ENCODE results near the gene NDUFA11. TPM values are rescaled to one million over a fixed set of nuclear protein-coding genes. Genes with fewer than 3 reads are reported as not detected.
A peak's percentile ranks its signal among the peaks of the same experiment; 100 is the strongest.

The NDUFA11 gene
- total and polyA plus RNA-seq, 2 of the 4 experiments (the other 2 are of a cell fraction): 375 to 1,276 TPM

GRCh38 chr19:5933391-5934068, 29.9 kb upstream of the NDUFA11 start (continued):
- TF ChIP-seq CEBPB (IDR thresholded peaks at IDR 0.05; ENCODE audit: low read depth, low read length): no peak

DNA sequence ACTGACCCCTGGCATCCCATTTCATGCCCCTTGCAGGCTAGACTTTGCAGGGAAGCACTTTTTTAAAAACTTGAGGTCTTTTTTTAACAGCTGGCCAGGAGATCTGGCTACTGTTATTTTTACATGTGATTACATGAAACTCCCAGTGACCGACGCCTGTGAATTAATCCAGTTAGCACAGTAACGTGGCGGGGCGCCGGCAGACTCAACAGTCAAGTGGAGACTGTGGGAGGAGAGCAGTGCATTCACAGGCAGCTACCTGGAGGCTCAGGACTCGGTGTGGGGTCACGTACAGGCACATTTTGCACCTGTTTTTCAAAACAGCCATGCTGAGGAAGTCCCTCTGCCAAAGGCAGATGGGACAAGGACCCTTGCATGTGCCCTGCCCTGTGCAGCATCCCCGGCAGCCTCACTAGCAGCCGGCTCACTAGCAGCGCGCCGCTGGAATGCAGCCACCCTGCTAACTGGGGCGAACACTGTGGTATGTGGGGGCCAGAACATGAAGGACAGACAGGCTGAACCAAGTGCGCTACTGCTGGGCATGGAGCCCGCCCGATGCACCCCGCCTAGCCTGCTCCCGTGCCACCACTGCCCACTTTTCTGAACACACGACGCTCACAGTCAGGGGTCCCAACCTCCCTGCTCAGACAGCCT, 29.1 kb upstream of the NDUFA11 start:
- Histone ChIP-seq H2BK15ac (ENCODE audit: low read depth, low read length) (no peak overlapping the region), H3K4ac (ENCODE audit: low read depth, low read length) (peak overlapping the region; percentile 47; the same call in 1 of the 2 replicates), H3K27me3 (ENCODE audit: control insufficient read depth, insufficient read depth, low read length) (no peaks in the 10 kb centered on the region), H3K79me1 (ENCODE audit: low read depth in 1 of 2, low read length in 2 of 2) (peaks cover 27 to 71% of the 10 kb centered on the region in 2 experiments; a peak in 3 of 4 replicates), H3K18ac (ENCODE audit: low read depth, low read length) (no peak overlapping the region; the same call in 1 of the 2 replicates), H3K4me2 (ENCODE audit: low read depth, low read length) (no peak overlapping the region), H4K5ac (ENCODE audit: low read depth, low read length) (no peak overlapping the region; the same call in 1 of the 2 replicates), H3K9me1 (ENCODE audit: insufficient read depth, low read length) (peaks cover 32% of the 10 kb centered on the region), H2AK9ac (replicated peaks; ENCODE audit: low read depth, low read length, poor library complexity) (no peak overlapping the region), H2BK20ac (ENCODE audit: low read depth, low read length) (no peak overlapping the region), H3K9ac (ENCODE audit: low read depth, low read length) (no peak overlapping the region), H2AK5ac (ENCODE audit: low read depth, low read length) (peak overlapping the region; percentile 68; the same call in 1 of the 2 replicates), H3K56ac (ENCODE audit: extremely low read depth, insufficient read depth, low read length) (no peak overlapping the region), H2AFZ (replicated peaks; ENCODE audit: low read length, poor library complexity) (no peak overlapping the region), H4K20me1 (ENCODE audit: insufficient read depth, low read length) (peaks cover 34% of the 10 kb centered on the region), H2BK120ac (ENCODE audit: low read depth, low read length) (no peak overlapping the region), H3K36me3 (ENCODE audit: control insufficient read depth, insufficient read depth, low read length) (peaks cover 57% of the 10 kb centered on the region), H3K9me3 (ENCODE audit: control insufficient read depth, insufficient read depth, low read length) (no peaks in the 10 kb centered on the region), H3K4me3 (ENCODE audit: insufficient read depth, low read depth, low read length) (no peak overlapping the region), H3K27ac (ENCODE audit: insufficient read depth, low read length) (peak overlapping the region; percentile 69; the same call in 1 of the 2 replicates), H3K14ac (replicated peaks; ENCODE audit: low read depth, low read length) (no peak overlapping the region), H4K8ac (ENCODE audit: low read depth in 2 of 2, low read length in 2 of 2) (peak overlapping the region in 1 of 2 experiments; percentile 1; a peak in 1 of 4 replicates), H4K91ac (ENCODE audit: insufficient read depth, low read depth, low read length) (no peak overlapping the region), H3K4me1 (ENCODE audit: control insufficient read depth, insufficient read depth, low read length) (peaks cover 32% of the 10 kb centered on the region), H2BK5ac (ENCODE audit: low read depth, low read length, poor library complexity, severe bottlenecking) (no peak overlapping the region), H3K23ac (ENCODE audit: low read depth, low read length) (no peak overlapping the region)
- no TSS peak for BruUV-seq (replicated peaks)
- TF ChIP-seq ELK1 (IDR thresholded peaks at IDR 0.05; ENCODE audit: borderline replicate concordance, low read depth, low read length) (no peak), RCOR1 (IDR thresholded peaks at IDR 0.05; ENCODE audit: insufficient replicate concordance, low read length) (no peak), RAD21 (IDR thresholded peaks at IDR 0.05; ENCODE audit: low read length) (no peak), FOS (IDR thresholded peaks at IDR 0.05; ENCODE audit: low read depth, low read length) (no peak), CHD1 (IDR thresholded peaks at IDR 0.05; ENCODE audit: low read depth, low read length) (no peak), MXI1 (IDR thresholded peaks at IDR 0.05; ENCODE audit: borderline replicate concordance, low read depth, low read length) (no peak)
- WGBS, 2 experiments (ENCODE audit: extremely low coverage in 2 of 2, insufficient read length in 1 of 2): 88% methylated on average over 11 of the region's 21 CpGs; no CpG with 5 or more reads in 1 of the 2 experiments
- ChIA-PET POLR2A (ENCODE audit: unreplicated experiment) (no interaction called here), CTCF (no interaction called here)
- intact Hi-C loops (cut with micrococcal nuclease) (no loop called here), in situ Hi-C loops (cut with MboI; ENCODE audit: low sequenced_read_pairs) (no loop called here), dilution Hi-C loops (cut with HindIII; ENCODE audit: low sequenced_read_pairs, unreplicated experiment) (no loop called here)
- no peak for ATAC-seq (ENCODE audit: low read depth)
- DNase-seq: no peak
